ENCODE measurements around the gene FAM237B.

FAM237B gene

GRCh38 chr7:90270431-90271178 is 50.5 kb downstream of the FAM237B start:
- no peak overlapping the region for H3K4me3 ChIP-seq (ENCODE audit: low read length)
- no peak for TF ChIP-seq ZNF274 (IDR thresholded peaks at IDR 0.05; ENCODE audit: low read depth, low read length)

- no peak overlapping the region for H3K4me3 ChIP-seq (ENCODE audit: low read length)
- TF ChIP-seq ZNF274 (IDR thresholded peaks at IDR 0.05; ENCODE audit: low read depth, low read length) = no peak
Measured at GRCh38 chr7:90269163-90269562, 51.9 kb downstream of the FAM237B start.

GRCh38 chr7:90267263-90267858 is 53.7 kb downstream of the FAM237B start:
- no peak for TF ChIP-seq ZNF274 (IDR thresholded peaks at IDR 0.05; ENCODE audit: low read depth, low read length)
- no peak overlapping the region for H3K4me3 ChIP-seq (ENCODE audit: low read length)

GRCh38 chr7:90266808-90267207 is 54.3 kb downstream of the FAM237B start:
- TF ChIP-seq ZNF274 (IDR thresholded peaks at IDR 0.05; ENCODE audit: low read depth, low read length) = no peak
- H3K4me3 ChIP-seq (ENCODE audit: low read length) = no peak overlapping the region

Measured in GM08714 (cell line).